CD14-positive monocyte (primary cell): ENCODE data around the gene CCDC117. TPM values are rescaled to one million over a fixed set of nuclear protein-coding genes. Genes with fewer than 3 reads are reported as not detected.
"Not testable (repeated sequence)": the region's sequence is repeated elsewhere in the genome, so short reads cannot be mapped to it uniquely, and the experiment has no call there.

Source experiments
- DNase-seq, 3 donors: peaks; one replicate each; pipeline ENCODE4 v3.0.0-alpha.2; 2011 to 2022
- H2AFZ ChIP-seq: 2 replicates; pipeline ENCODE4 v1.6.0; 2012; ENCODE audit warnings: mild to moderate bottlenecking, low read depth, low read length, inconsistent platforms; ENCODE audit not compliant: insufficient read depth, poor library complexity, severe bottlenecking
- H3K27ac ChIP-seq, 2 donors: 1 replicate in 1 of 2; 2 replicates in 1 of 2; pipeline ENCODE4 v1.5.1; 2012 to 2013; ENCODE audit warnings: low read length in 2 of 2, control low read depth in 1 of 2, inconsistent platforms in 1 of 2, low read depth in 1 of 2, mild to moderate bottlenecking in 1 of 2
- H3K27me3 ChIP-seq, 2 donors: one replicate each; pipeline versions ENCODE4 v1.6.0 to v1.6.1; 2011 to 2013; ENCODE audit warnings: low read length in 2 of 2; ENCODE audit not compliant: control insufficient read depth in 2 of 2, insufficient read depth in 2 of 2
- H3K36me3 ChIP-seq, 2 donors: replicated peaks in 1 of 2; 1 replicate in 1 of 2; 2 replicates in 1 of 2; pipeline versions ENCODE4 v1.5.1 to v1.6.1; 2012 to 2013; ENCODE audit warnings: low read length in 2 of 2, control low read depth in 1 of 2, inconsistent platforms in 1 of 2, mild to moderate bottlenecking in 1 of 2; ENCODE audit not compliant: insufficient read depth in 2 of 2, control insufficient read depth in 1 of 2
- H3K4me1 ChIP-seq, 2 donors: 1 replicate in 1 of 2; 2 replicates in 1 of 2; pipeline versions ENCODE4 v1.5.1 to v1.6.1; 2012 to 2013; ENCODE audit warnings: low read length in 2 of 2, control low read depth in 1 of 2, inconsistent platforms in 1 of 2, mild to moderate bottlenecking in 1 of 2, moderate library complexity in 1 of 2; ENCODE audit not compliant: insufficient read depth in 2 of 2, control insufficient read depth in 1 of 2
- H3K4me2 ChIP-seq: replicated peaks from 2 replicates; pipeline ENCODE3; 2012; ENCODE audit warnings: low read length, moderate library complexity, mild to moderate bottlenecking; ENCODE audit not compliant: poor library complexity, severe bottlenecking; ENCODE audit errors: extremely low read depth
- H3K4me3 ChIP-seq, 3 experiments: fragments of 200-600 bp in 1 of 3; sonication (generic) in 1 of 3; replicated peaks in 1 of 3; 1 replicate in 2 of 3; 2 replicates in 1 of 3; pipeline ENCODE4 v1.5.1; 2011 to 2013; ENCODE audit warnings: low read length in 3 of 3, mild to moderate bottlenecking in 3 of 3, control low read depth in 2 of 3, low read depth in 2 of 3, inconsistent platforms in 1 of 3, moderate library complexity in 1 of 3
- H3K79me2 ChIP-seq: 2 replicates; pipeline ENCODE4 v1.6.0; 2012; ENCODE audit warnings: mild to moderate bottlenecking, control low read depth, inconsistent platforms, low read length, moderate library complexity; ENCODE audit not compliant: insufficient read depth
- H3K9ac ChIP-seq: 2 replicates; pipeline ENCODE4 v1.6.0; 2017; ENCODE audit warnings: low read length, mild to moderate bottlenecking; ENCODE audit not compliant: insufficient read depth, poor library complexity, severe bottlenecking
- H3K9me3 ChIP-seq, 2 donors: replicated peaks in 1 of 2; 1 replicate in 1 of 2; 2 replicates in 1 of 2; pipeline versions ENCODE4 v1.5.1 to v1.6.1; 2012 to 2013; ENCODE audit warnings: low read length in 2 of 2, control low read depth in 1 of 2; ENCODE audit not compliant: control insufficient read depth in 1 of 2, insufficient read depth in 1 of 2
- H4K20me1 ChIP-seq: 2 replicates; pipeline ENCODE4 v1.6.0; 2012; ENCODE audit warnings: mild to moderate bottlenecking, low read length, control low read depth, moderate library complexity; ENCODE audit not compliant: insufficient read depth
- H3K27ac Mint-ChIP-seq, 7 donors: one replicate each; pipeline ENCODE4 v1.8.0; 2020; ENCODE audit warnings: mild to moderate bottlenecking in 7 of 7, mixed read lengths in 7 of 7, moderate library complexity in 6 of 7, inconsistent platforms in 2 of 7
- H3K27me3 Mint-ChIP-seq, 3 donors: one replicate each; pipeline ENCODE4 v1.8.0; 2021 to 2022; ENCODE audit warnings: low read depth in 3 of 3, mild to moderate bottlenecking in 3 of 3, mixed read lengths in 3 of 3, moderate library complexity in 3 of 3, inconsistent platforms in 1 of 3
- H3K36me3 Mint-ChIP-seq, 2 donors: one replicate each; pipeline ENCODE4 v1.8.0; 2020; ENCODE audit warnings: mixed read lengths in 2 of 2, inconsistent platforms in 1 of 2, mild to moderate bottlenecking in 1 of 2
- H3K4me1 Mint-ChIP-seq: one replicate; pipeline ENCODE4 v1.8.0; 2020; ENCODE audit warnings: mild to moderate bottlenecking, mixed read lengths
- H3K4me3 Mint-ChIP-seq, 2 donors: one replicate each; pipeline ENCODE4 v1.8.0; 2020; ENCODE audit warnings: mild to moderate bottlenecking in 2 of 2, mixed read lengths in 2 of 2, moderate library complexity in 1 of 2
- H3K9me3 Mint-ChIP-seq, 7 donors: one replicate each; pipeline ENCODE4 v1.8.0; 2020 to 2022; ENCODE audit warnings: mixed read lengths in 7 of 7, mild to moderate bottlenecking in 6 of 7, moderate library complexity in 6 of 7, inconsistent platforms in 2 of 7
- WGBS: methylation state at CpG from one replicate; pipeline ENCODE4 v1.1.5; 2013; ENCODE audit warnings: missing lambda C conversion rate; ENCODE audit not compliant: insufficient coverage; 5-methylcytosine and 5-hydroxymethylcytosine counted together
- intact Hi-C, 2 donors: fragments of 100-400 bp; cut with micrococcal nuclease; formaldehyde crosslinking; loops; one replicate each; pipeline versions ENCODE4 v1.15.0 to v1.15.1; 2023
- polyA plus RNA-seq, 3 donors: library from polyadenylated mRNA; depleted of rRNA in 1 of 3; unstranded in 2 of 3; stranded (reverse) in 1 of 3; fragments of 300-500 nt in 2 of 3; fragments of >200 nt in 1 of 3; fragmentation: Illumina TruSeq in 2 of 3; gene quantifications; 1 replicate in 2 of 3; 2 replicates in 1 of 3; pipeline ENCODE4 v1.2.3, GENCODE V29; 2012 to 2021
- TF ChIP-seq, protein P1 (sequence below): fragments of 200-600 bp; IDR thresholded peaks from one replicate; pipeline ENCODE4 v1.8.0; 2022; ENCODE audit warnings: antibody characterized with exemption, mild to moderate bottlenecking

CCDC117 gene
- polyA plus RNA-seq, 3 donors = 6.8 to 12.6 (median 10.3) TPM

DNA sequence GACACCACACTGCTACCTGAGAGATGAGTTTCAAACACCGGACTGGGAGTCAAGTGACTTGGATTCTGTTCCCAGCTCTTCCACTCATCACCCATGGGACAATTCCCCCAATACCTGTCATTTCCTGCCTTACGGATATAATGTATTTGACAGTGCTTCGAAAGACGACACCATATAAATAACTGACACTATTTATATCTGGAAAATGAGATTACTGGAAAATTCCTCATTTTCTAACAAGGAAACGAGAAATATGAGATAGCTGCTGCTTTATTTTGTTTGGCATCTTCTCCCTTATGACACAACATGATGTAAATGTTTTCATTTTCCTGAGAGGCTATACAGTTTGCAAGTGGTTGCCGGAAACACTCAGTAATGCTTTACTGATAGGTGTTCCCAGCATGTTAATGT, 22.0 kb upstream of the CCDC117 start:
- no peaks in the 10 kb centered on the region for H3K27me3 ChIP-seq
- no peaks in the 10 kb centered on the region for H4K20me1 ChIP-seq
- H3K4me2 ChIP-seq = no peak overlapping the region
- H3K4me1 ChIP-seq = peaks cover 14 to 18% of the 10 kb centered on the region in 2 donors
- H3K27ac Mint-ChIP-seq = no peak overlapping the region
- no peak overlapping the region for H3K4me3 ChIP-seq
- TF ChIP-seq, protein P1, sequence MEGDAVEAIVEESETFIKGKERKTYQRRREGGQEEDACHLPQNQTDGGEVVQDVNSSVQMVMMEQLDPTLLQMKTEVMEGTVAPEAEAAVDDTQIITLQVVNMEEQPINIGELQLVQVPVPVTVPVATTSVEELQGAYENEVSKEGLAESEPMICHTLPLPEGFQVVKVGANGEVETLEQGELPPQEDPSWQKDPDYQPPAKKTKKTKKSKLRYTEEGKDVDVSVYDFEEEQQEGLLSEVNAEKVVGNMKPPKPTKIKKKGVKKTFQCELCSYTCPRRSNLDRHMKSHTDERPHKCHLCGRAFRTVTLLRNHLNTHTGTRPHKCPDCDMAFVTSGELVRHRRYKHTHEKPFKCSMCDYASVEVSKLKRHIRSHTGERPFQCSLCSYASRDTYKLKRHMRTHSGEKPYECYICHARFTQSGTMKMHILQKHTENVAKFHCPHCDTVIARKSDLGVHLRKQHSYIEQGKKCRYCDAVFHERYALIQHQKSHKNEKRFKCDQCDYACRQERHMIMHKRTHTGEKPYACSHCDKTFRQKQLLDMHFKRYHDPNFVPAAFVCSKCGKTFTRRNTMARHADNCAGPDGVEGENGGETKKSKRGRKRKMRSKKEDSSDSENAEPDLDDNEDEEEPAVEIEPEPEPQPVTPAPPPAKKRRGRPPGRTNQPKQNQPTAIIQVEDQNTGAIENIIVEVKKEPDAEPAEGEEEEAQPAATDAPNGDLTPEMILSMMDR = no peak
- intact Hi-C loops = no loop called here
- no peak overlapping the region for H3K9ac ChIP-seq
- peaks cover 17% of the 10 kb centered on the region for H3K4me1 Mint-ChIP-seq
- H3K36me3 Mint-ChIP-seq = peaks cover 34 to 68% of the 10 kb centered on the region in 2 donors
- H3K4me3 Mint-ChIP-seq = no peak overlapping the region
- DNase-seq = no peak
- H3K79me2 ChIP-seq = no peaks in the 10 kb centered on the region
- H3K27ac ChIP-seq = no peak overlapping the region
- WGBS = no CpG with 5 or more reads among the region's 6 CpGs
- no peaks in the 10 kb centered on the region for H3K9me3 ChIP-seq
- H3K27me3 Mint-ChIP-seq = peaks cover 0 to 8% (median 0%) of the 10 kb centered on the region in 3 donors
- no peak overlapping the region for H2AFZ ChIP-seq
- peaks cover 21 to 46% of the 10 kb centered on the region in 2 donors for H3K36me3 ChIP-seq
- peaks cover 0 to 3% (median 0%) of the 10 kb centered on the region in 7 donors for H3K9me3 Mint-ChIP-seq

DNA sequence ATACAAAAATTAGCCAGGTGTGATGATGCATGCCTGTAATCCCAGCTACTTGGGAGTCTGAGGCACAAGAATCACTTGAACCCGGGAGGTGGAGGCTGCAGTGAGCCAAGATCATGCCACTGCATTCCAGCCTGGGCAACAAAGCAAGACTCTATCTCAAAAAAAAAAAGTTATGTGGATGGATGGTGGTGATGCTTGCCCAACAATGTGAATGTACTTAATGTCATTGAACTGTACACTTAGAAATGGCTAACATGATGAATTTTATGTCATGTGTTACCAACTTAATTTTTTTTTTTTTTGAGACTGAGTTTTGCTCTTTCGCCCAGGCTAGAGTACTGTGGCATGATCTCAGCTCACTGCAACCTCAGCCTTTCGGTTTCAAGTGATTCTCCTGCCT, 18.0 kb upstream of the CCDC117 start:
- H3K9me3 Mint-ChIP-seq, H3K9ac ChIP-seq, H3K4me2 ChIP-seq, H4K20me1 ChIP-seq, DNase-seq, H3K27me3 ChIP-seq, H3K79me2 ChIP-seq, H3K27ac ChIP-seq, H3K27me3 Mint-ChIP-seq, intact Hi-C loops, H3K27ac Mint-ChIP-seq, H2AFZ ChIP-seq, H3K9me3 ChIP-seq, H3K4me3 ChIP-seq, H3K4me3 Mint-ChIP-seq, H3K4me1 ChIP-seq, H3K4me1 Mint-ChIP-seq: not testable (repeated sequence)
- peaks cover 15 to 38% of the 10 kb centered on the region in 2 donors for H3K36me3 Mint-ChIP-seq
- H3K36me3 ChIP-seq = peaks cover 4 to 18% of the 10 kb centered on the region in 2 donors
- WGBS = 100% methylated on average over 1 of the region's 3 CpGs
